ENCODE measurements around the gene SPAG6. TPM values are rescaled to one million over a fixed set of nuclear protein-coding genes. Genes with fewer than 3 reads are reported as not detected.

Gene SPAG6
- total RNA-seq, 1 experiment from 2014 or later: 0.79 TPM

- intact Hi-C loops (cut with micrococcal nuclease; ENCODE audit: unreplicated experiment): loop anchor here (10.0 kb wide), 1 partner anchor 555 kb away; no protein-coding TSS in a partner anchor
- DNase-seq: no peak
- peak overlapping the region; percentile 4 for H3K27ac Mint-ChIP-seq (ENCODE audit: unreplicated experiment)
- CTCF ChIA-PET: no interaction called here
- BruUV-seq (replicated peaks): no TSS peak
- Histone ChIP-seq H3K27me3 (replicated peaks; ENCODE audit: control insufficient read depth, insufficient read depth, low read length) (no peaks in the 10 kb centered on the region), H3K4me1 (peaks cover 45% of the 10 kb centered on the region), H3K4me3 (ENCODE audit: low read depth, low read length) (no peak overlapping the region), H3K36me3 (ENCODE audit: control insufficient read depth, insufficient read depth, low read length) (no peaks in the 10 kb centered on the region), H3K9me3 (no peaks in the 10 kb centered on the region)
- no peaks in the 10 kb centered on the region for H3K9me3 Mint-ChIP-seq (ENCODE audit: unreplicated experiment)
- peaks cover 56% of the 10 kb centered on the region for H3K4me1 Mint-ChIP-seq (ENCODE audit: low read depth, unreplicated experiment)
- H3K4me3 Mint-ChIP-seq (ENCODE audit: unreplicated experiment): no peak overlapping the region
- POLR2A ChIA-PET: interaction anchor here (1.3 kb wide), 1 partner anchor 114 kb away, joined by 4 read pairs; the partner anchor contains the start of gene COMMD3
- H3K27me3 Mint-ChIP-seq (ENCODE audit: insufficient read depth, unreplicated experiment): no peaks in the 10 kb centered on the region
- peaks cover 7% of the 10 kb centered on the region for H3K36me3 Mint-ChIP-seq (ENCODE audit: insufficient read depth, unreplicated experiment)
- no peak for TF ChIP-seq CTCF (IDR thresholded peaks at IDR 0.05; ENCODE audit: insufficient read depth in 1 of 2, low read depth in 1 of 2, low read length in 1 of 2, severe bottlenecking in 1 of 2, unreplicated experiment in 1 of 2)
Measured at GRCh38 chr10:22429981-22430421, 84.7 kb downstream of the SPAG6 start.

GRCh38 chr10:22433875-22434274, 88.6 kb downstream of the SPAG6 start:
- Histone ChIP-seq H3K4me1 (peaks cover 54% of the 10 kb centered on the region), H3K4me3 (ENCODE audit: low read depth, low read length) (no peak overlapping the region), H3K9me3 (no peaks in the 10 kb centered on the region), H3K36me3 (ENCODE audit: control insufficient read depth, insufficient read depth, low read length) (no peaks in the 10 kb centered on the region), H3K27me3 (replicated peaks; ENCODE audit: control insufficient read depth, insufficient read depth, low read length) (no peaks in the 10 kb centered on the region)
- H3K4me1 Mint-ChIP-seq (ENCODE audit: low read depth, unreplicated experiment): peaks cover 54% of the 10 kb centered on the region
- ChIA-PET POLR2A (interaction anchor here (1.0 kb wide), 1 partner anchor 117 kb away, joined by 3 read pairs; the partner anchor contains the start of gene COMMD3), CTCF (interaction anchor here (0.9 kb wide), 1 partner anchor 593 kb away, joined by 7 read pairs; no protein-coding TSS in a partner anchor)
- no TSS peak for BruUV-seq (replicated peaks)
- TF ChIP-seq CTCF (IDR thresholded peaks at IDR 0.05; ENCODE audit: insufficient read depth in 1 of 2, low read depth in 1 of 2, low read length in 1 of 2, severe bottlenecking in 1 of 2, unreplicated experiment in 1 of 2): no peak
- peak overlapping the region; percentile 93 for H3K27ac Mint-ChIP-seq (ENCODE audit: unreplicated experiment)
- no peaks in the 10 kb centered on the region for H3K27me3 Mint-ChIP-seq (ENCODE audit: insufficient read depth, unreplicated experiment)
- H3K36me3 Mint-ChIP-seq (ENCODE audit: insufficient read depth, unreplicated experiment): peaks cover 7% of the 10 kb centered on the region
- H3K4me3 Mint-ChIP-seq (ENCODE audit: unreplicated experiment): peak overlapping the region; percentile 67
- intact Hi-C loops (cut with micrococcal nuclease; ENCODE audit: unreplicated experiment): loop anchor here (10.0 kb wide), 1 partner anchor 551 kb away; no protein-coding TSS in a partner anchor
- H3K9me3 Mint-ChIP-seq (ENCODE audit: unreplicated experiment): no peaks in the 10 kb centered on the region
- peak in 1 of 2 experiments; percentile 45 for DNase-seq

- Histone ChIP-seq H3K27me3 (replicated peaks; ENCODE audit: control insufficient read depth, insufficient read depth, low read length) (no peaks in the 10 kb centered on the region), H3K9me3 (no peaks in the 10 kb centered on the region), H3K4me3 (ENCODE audit: low read depth, low read length) (no peak overlapping the region), H3K4me1 (peaks cover 52% of the 10 kb centered on the region), H3K36me3 (ENCODE audit: control insufficient read depth, insufficient read depth, low read length) (no peaks in the 10 kb centered on the region)
- TF ChIP-seq CTCF (IDR thresholded peaks at IDR 0.05; ENCODE audit: insufficient read depth in 1 of 2, low read depth in 1 of 2, low read length in 1 of 2, severe bottlenecking in 1 of 2, unreplicated experiment in 1 of 2): no peak
- BruUV-seq (replicated peaks): no TSS peak
- intact Hi-C loops (cut with micrococcal nuclease; ENCODE audit: unreplicated experiment): loop anchor here (10.0 kb wide), 1 partner anchor 550 kb away; no protein-coding TSS in a partner anchor
- no peaks in the 10 kb centered on the region for H3K27me3 Mint-ChIP-seq (ENCODE audit: insufficient read depth, unreplicated experiment)
- H3K4me3 Mint-ChIP-seq (ENCODE audit: unreplicated experiment): peak overlapping the region; percentile 67
- peaks cover 7% of the 10 kb centered on the region for H3K36me3 Mint-ChIP-seq (ENCODE audit: insufficient read depth, unreplicated experiment)
- H3K4me1 Mint-ChIP-seq (ENCODE audit: low read depth, unreplicated experiment): peaks cover 56% of the 10 kb centered on the region
- H3K27ac Mint-ChIP-seq (ENCODE audit: unreplicated experiment): peak overlapping the region; percentile 93
- POLR2A ChIA-PET: interaction anchor here (1.0 kb wide), 1 partner anchor 118 kb away, joined by 3 read pairs; the partner anchor contains the start of gene COMMD3
- no peaks in the 10 kb centered on the region for H3K9me3 Mint-ChIP-seq (ENCODE audit: unreplicated experiment)
- no peak for DNase-seq
- CTCF ChIA-PET: interaction anchor here (0.9 kb wide), 1 partner anchor 592 kb away, joined by 7 read pairs; no protein-coding TSS in a partner anchor
Measured at GRCh38 chr10:22434521-22434920, 89.2 kb downstream of the SPAG6 start.

All from Caco-2 (cell line).